ENCODE results near the gene SOSTDC1. TPM values are rescaled to one million over a fixed set of nuclear protein-coding genes. Genes with fewer than 3 reads are reported as not detected.
"Not testable (repeated sequence)": the region's sequence is repeated elsewhere in the genome, so short reads cannot be mapped to it uniquely, and the experiment has no call there.

The SOSTDC1 gene
- 30.2 TPM for total RNA-seq

- FAIRE-seq (no peak), DNase-seq (ENCODE audit: low spot score in 2 of 2) (no peak)
These were observed at the start of gene SOSTDC1 for GRCh38 chr7:16465469-16466361. Gene SOSTDC1 (minus strand): TSS chr7:16465738. CDS start chr7:16465668, 70 bp downstream.

GRCh38 chr7:16514729-16515128 lies 49.2 kb upstream of the SOSTDC1 start:
- FAIRE-seq (no peak), DNase-seq (ENCODE audit: low spot score in 2 of 2) (no peak)

- DNase-seq (ENCODE audit: low spot score in 2 of 2) (no peak), FAIRE-seq (no peak)
These were observed 48.7 kb upstream of the SOSTDC1 start for GRCh38 chr7:16514271-16514670.

GRCh38 chr7:16512097-16512496 lies 46.6 kb upstream of the SOSTDC1 start:
- no peak for FAIRE-seq

GRCh38 chr7:16511314-16511713 lies 45.8 kb upstream of the SOSTDC1 start:
- FAIRE-seq (no peak), DNase-seq (ENCODE audit: low spot score in 2 of 2) (no peak)

More at GRCh38 chr7:16512097-16512496, 46.6 kb upstream of the SOSTDC1 start:
- DNase-seq (ENCODE audit: low spot score in 2 of 2) = no peak

GRCh38 chr7:16509829-16510228 lies 44.3 kb upstream of the SOSTDC1 start:
- no peak for DNase-seq (ENCODE audit: low spot score in 2 of 2)
- FAIRE-seq = no peak

- FAIRE-seq; DNase-seq (ENCODE audit: low spot score in 2 of 2): not testable (repeated sequence)
These were observed 40.9 kb upstream of the SOSTDC1 start for GRCh38 chr7:16506422-16506821.

- FAIRE-seq (no peak), DNase-seq (ENCODE audit: low spot score in 2 of 2) (no peak)
These were observed 38.5 kb upstream of the SOSTDC1 start for GRCh38 chr7:16504019-16504418.

GRCh38 chr7:16502303-16502702 lies 36.8 kb upstream of the SOSTDC1 start:
- DNase-seq (ENCODE audit: low spot score in 2 of 2) (no peak), FAIRE-seq (no peak)

GRCh38 chr7:16498122-16498521 lies 32.6 kb upstream of the SOSTDC1 start:
- DNase-seq (ENCODE audit: low spot score in 2 of 2) = no peak
- FAIRE-seq = no peak

GRCh38 chr7:16494955-16495719 lies 29.6 kb upstream of the SOSTDC1 start:
- no peak for DNase-seq (ENCODE audit: low spot score in 2 of 2)
- no peak for FAIRE-seq

- FAIRE-seq (no peak), DNase-seq (ENCODE audit: low spot score in 2 of 2) (no peak)
These were observed 29.0 kb upstream of the SOSTDC1 start for GRCh38 chr7:16494551-16494950.

GRCh38 chr7:16493266-16493665 lies 27.7 kb upstream of the SOSTDC1 start:
- no peak for DNase-seq (ENCODE audit: low spot score in 2 of 2)
- no peak for FAIRE-seq

GRCh38 chr7:16492513-16493062 lies 27.1 kb upstream of the SOSTDC1 start:
- no peak for FAIRE-seq

GRCh38 chr7:16491148-16491547 lies 25.6 kb upstream of the SOSTDC1 start:
- FAIRE-seq = no peak

More at GRCh38 chr7:16492513-16493062, 27.1 kb upstream of the SOSTDC1 start:
- no peak for DNase-seq (ENCODE audit: low spot score in 2 of 2)

GRCh38 chr7:16484453-16485158 lies 19.1 kb upstream of the SOSTDC1 start:
- no peak for FAIRE-seq

More at GRCh38 chr7:16491148-16491547, 25.6 kb upstream of the SOSTDC1 start:
- DNase-seq (ENCODE audit: low spot score in 2 of 2) = no peak

GRCh38 chr7:16479591-16479990 lies 14.1 kb upstream of the SOSTDC1 start:
- DNase-seq (ENCODE audit: low spot score in 2 of 2) = no peak
- FAIRE-seq = no peak

More at GRCh38 chr7:16484453-16485158, 19.1 kb upstream of the SOSTDC1 start:
- DNase-seq (ENCODE audit: low spot score in 2 of 2) = no peak

- DNase-seq (ENCODE audit: low spot score in 2 of 2) = no peak
- FAIRE-seq = no peak
These were observed 13.6 kb upstream of the SOSTDC1 start for GRCh38 chr7:16479161-16479560.

- DNase-seq (ENCODE audit: low spot score in 2 of 2) (no peak), FAIRE-seq (no peak)
These were observed 6.4 kb upstream of the SOSTDC1 start for GRCh38 chr7:16471933-16472332.

GRCh38 chr7:16463949-16464715 lies 1.4 kb downstream of the SOSTDC1 start:
- DNase-seq (ENCODE audit: low spot score in 2 of 2) (no peak), FAIRE-seq (no peak)
